Measurements from ENCODE around the gene EME1. TPM values are rescaled to one million over a fixed set of nuclear protein-coding genes. Genes with fewer than 3 reads are reported as not detected.
A peak's percentile ranks its signal among the peaks of the same experiment; 100 is the strongest.

EME1 gene
- total and polyA plus RNA-seq, 2 of the 13 experiments (the other 11 are each of a cell fraction or from before 2014, with no cell fraction given) = 20.7 to 24.6 TPM

- TF ChIP-seq PCBP1 (IDR thresholded peaks at IDR 0.05; ENCODE audit: borderline replicate concordance, low read depth, low read length) (no peak), RBAK (CRISPR knock-in tag; IDR thresholded peaks at IDR 0.05) (no peak), BCL6 (CRISPR knock-in tag; IDR thresholded peaks at IDR 0.05) (peak; percentile 95), JUND (CRISPR knock-in tag; IDR thresholded peaks at IDR 0.05) (0 out of 2 replicates have a peak, but pooled peaks have one; percentile 62), BRF2 (CRISPR knock-in tag; IDR thresholded peaks at IDR 0.05) (0 out of 2 replicates have a peak, but pooled peaks have one; percentile 60), HNF4A (CRISPR knock-in tag; IDR thresholded peaks at IDR 0.05) (peak; percentile 62), ONECUT2 (CRISPR knock-in tag; IDR thresholded peaks at IDR 0.05) (peak; percentile 100), DNMT3B (CRISPR knock-in tag; conservative IDR thresholded peaks at IDR 0.05) (peak; percentile 95; the same call in 1 of the 2 replicates), SP1 (IDR thresholded peaks at IDR 0.05) (no peak), SP1 (CRISPR knock-in tag; IDR thresholded peaks at IDR 0.05) (peak; percentile 45), LCORL (IDR thresholded peaks at IDR 0.05) (0 out of 2 replicates have a peak, but pooled peaks have one; percentile 51), LCORL (CRISPR knock-in tag; IDR thresholded peaks at IDR 0.05) (peak; percentile 87), ZNF205 (CRISPR knock-in tag; IDR thresholded peaks at IDR 0.05) (peak; percentile 53; the same call in 1 of the 2 replicates), NR2F2 (IDR thresholded peaks at IDR 0.05; ENCODE audit: borderline replicate concordance, low read depth) (peak; percentile 70; the same call in 1 of the 2 replicates), HOXA9 (CRISPR knock-in tag; IDR thresholded peaks at IDR 0.05; ENCODE audit: borderline replicate concordance) (peak; percentile 100), GATAD2A (CRISPR knock-in tag; IDR thresholded peaks at IDR 0.05) (peak; percentile 99), FOXP1 (IDR thresholded peaks at IDR 0.05) (peak; percentile 23; the same call in 1 of the 2 replicates), FOXP1 (CRISPR knock-in tag; IDR thresholded peaks at IDR 0.05) (peak; percentile 87), ZNF33A (CRISPR knock-in tag; IDR thresholded peaks at IDR 0.05; ENCODE audit: borderline replicate concordance) (no peak), MTA1 (CRISPR knock-in tag; IDR thresholded peaks at IDR 0.05; ENCODE audit: borderline replicate concordance) (no peak), PPARG (CRISPR knock-in tag; conservative IDR thresholded peaks at IDR 0.05) (peak; percentile 80)
- TF ChIP-seq, protein P1, sequence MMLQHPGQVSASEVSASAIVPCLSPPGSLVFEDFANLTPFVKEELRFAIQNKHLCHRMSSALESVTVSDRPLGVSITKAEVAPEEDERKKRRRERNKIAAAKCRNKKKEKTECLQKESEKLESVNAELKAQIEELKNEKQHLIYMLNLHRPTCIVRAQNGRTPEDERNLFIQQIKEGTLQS (CRISPR knock-in tag; IDR thresholded peaks at IDR 0.05) = no peak
- TF ChIP-seq, protein P2, sequence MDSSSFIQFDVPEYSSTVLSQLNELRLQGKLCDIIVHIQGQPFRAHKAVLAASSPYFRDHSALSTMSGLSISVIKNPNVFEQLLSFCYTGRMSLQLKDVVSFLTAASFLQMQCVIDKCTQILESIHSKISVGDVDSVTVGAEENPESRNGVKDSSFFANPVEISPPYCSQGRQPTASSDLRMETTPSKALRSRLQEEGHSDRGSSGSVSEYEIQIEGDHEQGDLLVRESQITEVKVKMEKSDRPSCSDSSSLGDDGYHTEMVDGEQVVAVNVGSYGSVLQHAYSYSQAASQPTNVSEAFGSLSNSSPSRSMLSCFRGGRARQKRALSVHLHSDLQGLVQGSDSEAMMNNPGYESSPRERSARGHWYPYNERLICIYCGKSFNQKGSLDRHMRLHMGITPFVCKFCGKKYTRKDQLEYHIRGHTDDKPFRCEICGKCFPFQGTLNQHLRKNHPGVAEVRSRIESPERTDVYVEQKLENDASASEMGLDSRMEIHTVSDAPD (CRISPR knock-in tag; IDR thresholded peaks at IDR 0.05) = peak; percentile 61; the same call in 1 of the 2 replicates
- TF ChIP-seq, protein P3, sequence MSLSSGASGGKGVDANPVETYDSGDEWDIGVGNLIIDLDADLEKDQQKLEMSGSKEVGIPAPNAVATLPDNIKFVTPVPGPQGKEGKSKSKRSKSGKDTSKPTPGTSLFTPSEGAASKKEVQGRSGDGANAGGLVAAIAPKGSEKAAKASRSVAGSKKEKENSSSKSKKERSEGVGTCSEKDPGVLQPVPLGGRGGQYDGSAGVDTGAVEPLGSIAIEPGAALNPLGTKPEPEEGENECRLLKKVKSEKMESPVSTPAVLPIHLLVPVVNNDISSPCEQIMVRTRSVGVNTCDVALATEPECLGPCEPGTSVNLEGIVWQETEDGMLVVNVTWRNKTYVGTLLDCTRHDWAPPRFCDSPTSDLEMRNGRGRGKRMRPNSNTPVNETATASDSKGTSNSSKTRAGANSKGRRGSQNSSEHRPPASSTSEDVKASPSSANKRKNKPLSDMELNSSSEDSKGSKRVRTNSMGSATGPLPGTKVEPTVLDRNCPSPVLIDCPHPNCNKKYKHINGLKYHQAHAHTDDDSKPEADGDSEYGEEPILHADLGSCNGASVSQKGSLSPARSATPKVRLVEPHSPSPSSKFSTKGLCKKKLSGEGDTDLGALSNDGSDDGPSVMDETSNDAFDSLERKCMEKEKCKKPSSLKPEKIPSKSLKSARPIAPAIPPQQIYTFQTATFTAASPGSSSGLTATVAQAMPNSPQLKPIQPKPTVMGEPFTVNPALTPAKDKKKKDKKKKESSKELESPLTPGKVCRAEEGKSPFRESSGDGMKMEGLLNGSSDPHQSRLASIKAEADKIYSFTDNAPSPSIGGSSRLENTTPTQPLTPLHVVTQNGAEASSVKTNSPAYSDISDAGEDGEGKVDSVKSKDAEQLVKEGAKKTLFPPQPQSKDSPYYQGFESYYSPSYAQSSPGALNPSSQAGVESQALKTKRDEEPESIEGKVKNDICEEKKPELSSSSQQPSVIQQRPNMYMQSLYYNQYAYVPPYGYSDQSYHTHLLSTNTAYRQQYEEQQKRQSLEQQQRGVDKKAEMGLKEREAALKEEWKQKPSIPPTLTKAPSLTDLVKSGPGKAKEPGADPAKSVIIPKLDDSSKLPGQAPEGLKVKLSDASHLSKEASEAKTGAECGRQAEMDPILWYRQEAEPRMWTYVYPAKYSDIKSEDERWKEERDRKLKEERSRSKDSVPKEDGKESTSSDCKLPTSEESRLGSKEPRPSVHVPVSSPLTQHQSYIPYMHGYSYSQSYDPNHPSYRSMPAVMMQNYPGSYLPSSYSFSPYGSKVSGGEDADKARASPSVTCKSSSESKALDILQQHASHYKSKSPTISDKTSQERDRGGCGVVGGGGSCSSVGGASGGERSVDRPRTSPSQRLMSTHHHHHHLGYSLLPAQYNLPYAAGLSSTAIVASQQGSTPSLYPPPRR (CRISPR knock-in tag; IDR thresholded peaks at IDR 0.05; ENCODE audit: borderline replicate concordance) = peak; percentile 79; the same call in 1 of the 2 replicates
Observed at GRCh38 chr17:50423553-50424159, 50.6 kb downstream of the EME1 start (continued).
